PC-9 (cell line): ENCODE results near the gene TUBA4B. TPM values are rescaled to one million over a fixed set of nuclear protein-coding genes. Genes with fewer than 3 reads are reported as not detected.

ENCODE experiments used
- BruUV-seq: library from RNA; stranded (reverse); fragments of 400-500 nt; replicated peaks from 2 replicates; lab custom pipeline; 2021; lab: Mats Ljungman, UMichigan
- CTCF ChIA-PET: fragments of 300-600 bp; sonication (Branson Sonifier 250); formaldehyde crosslinking; loops from one replicate; lab custom pipeline; 2022; ENCODE audit warnings: antibody characterized with exemption; lab: Charles Lee
- POLR2A ChIA-PET: fragments of 300-600 bp; sonication (Branson Sonifier 250); formaldehyde crosslinking; loops from one replicate; lab custom pipeline; 2022; ENCODE audit warnings: antibody characterized with exemption; ENCODE audit not compliant: unreplicated experiment; lab: Charles Lee
- DNase-seq, 2 experiments: peaks; one replicate each; pipeline versions ENCODE4 v3.0.0 to v3.0.0-alpha.2; 2015 to 2022; ENCODE audit warnings: mixed read lengths in 1 of 2
- H2AFZ ChIP-seq: fragments of 200-600 bp; sonication (generic); 2 replicates; pipeline ENCODE4 v1.8.1; 2017; ENCODE audit warnings: antibody characterized with exemption
- H3F3A ChIP-seq: fragments of 200-600 bp; sonication (generic); 2 replicates; pipeline ENCODE4 v1.8.1; 2017; ENCODE audit warnings: antibody characterized with exemption, mild to moderate bottlenecking, low read depth; ENCODE audit not compliant: insufficient read depth
- H3K27ac ChIP-seq: fragments of 200-600 bp; sonication (generic); 2 replicates; pipeline ENCODE4 v1.6.1; 2016; ENCODE audit warnings: mixed run types
- H3K27me3 ChIP-seq: fragments of 200-600 bp; sonication (generic); 2 replicates; pipeline ENCODE4 v1.6.1; 2016; ENCODE audit warnings: low read depth, mixed run types; ENCODE audit not compliant: insufficient read depth
- H3K36me3 ChIP-seq: fragments of 200-600 bp; sonication (generic); 2 replicates; pipeline ENCODE4 v1.6.1; 2016; ENCODE audit warnings: low read depth, mixed run types
- H3K4me1 ChIP-seq: fragments of 200-600 bp; sonication (generic); replicated peaks from 2 replicates; pipeline ENCODE4 v1.6.1; 2016; ENCODE audit warnings: mixed run types; ENCODE audit not compliant: insufficient read depth
- H3K4me2 ChIP-seq: fragments of 200-600 bp; sonication (generic); 2 replicates; pipeline ENCODE4 v1.6.1; 2017; ENCODE audit warnings: mixed run types
- H3K4me3 ChIP-seq: fragments of 200-600 bp; sonication (generic); 2 replicates; pipeline ENCODE4 v1.6.1; 2016; ENCODE audit warnings: mixed run types
- H3K79me2 ChIP-seq: fragments of 200-600 bp; sonication (generic); 2 replicates; pipeline ENCODE4 v1.6.1; 2017; ENCODE audit warnings: low read depth, mixed run types
- H3K9me2 ChIP-seq: fragments of 200-600 bp; sonication (generic); 2 replicates; pipeline ENCODE4 v1.8.1; 2017; ENCODE audit warnings: mild to moderate bottlenecking; ENCODE audit not compliant: insufficient read depth
- H3K9me3 ChIP-seq: fragments of 200-600 bp; sonication (generic); 2 replicates; pipeline ENCODE4 v1.8.1; 2016; ENCODE audit warnings: low read depth; ENCODE audit not compliant: insufficient read depth
- H4K20me1 ChIP-seq: fragments of 200-600 bp; sonication (generic); 2 replicates; pipeline ENCODE4 v1.8.1; 2017; ENCODE audit not compliant: insufficient read depth
- CTCF ChIP-seq: fragments of 200-600 bp; sonication (generic); conservative IDR thresholded peaks from 2 replicates; pipeline ENCODE4 v1.6.1; 2017; ENCODE audit warnings: mixed run types, antibody characterized with exemption, mild to moderate bottlenecking, moderate library complexity
- EZH2 ChIP-seq: fragments of 200-600 bp; sonication (generic); IDR thresholded peaks from 2 replicates; pipeline ENCODE4 v1.8.0; 2017; ENCODE audit warnings: antibody characterized with exemption, low read depth
- intact Hi-C: fragments of 100-400 bp; cut with micrococcal nuclease; formaldehyde crosslinking; loops from one replicate; pipeline ENCODE4 v1.10.0; 2022; ENCODE audit not compliant: unreplicated experiment
- total RNA-seq: library from RNA; stranded (reverse); gene quantifications from 2 replicates; pipeline ENCODE4 v1.2.3, GENCODE V29; 2021

The TUBA4B gene
- total RNA-seq, 1 experiment from 2014 or later: not detected

- intact Hi-C loops: no loop called here
- Histone ChIP-seq H3F3A (peaks cover 30% of the 10 kb centered on the region), H3K4me1 (peaks cover 45% of the 10 kb centered on the region), H3K36me3 (0 out of 2 replicates have a peak, but pooled peaks cover 3% of the 10 kb centered on the region), H3K27me3 (no peaks in the 10 kb centered on the region), H3K4me2 (peak within 1 kb of the TSS; percentile 87), H3K27ac (peak within 1 kb of the TSS; percentile 41; the same call in 1 of the 2 replicates), H3K79me2 (peaks cover 28% of the 10 kb centered on the region), H3K4me3 (peak within 1 kb of the TSS; percentile 85), H3K9me3 (no peaks in the 10 kb centered on the region), H4K20me1 (no peaks in the 10 kb centered on the region), H3K9me2 (no peaks in the 10 kb centered on the region), H2AFZ (peak within 1 kb of the TSS; percentile 95)
- peak; percentile 70 to 89 for DNase-seq
- no peak for TF ChIP-seq CTCF
- no peak for TF ChIP-seq EZH2
- ChIA-PET POLR2A (interaction anchor here (0.5 to 0.8 kb wide), 6 partner anchors 39 to 352 kb away, joined by 4 to 8 read pairs (median 4); no protein-coding TSS in a partner anchor), CTCF (interaction anchor here (0.7 kb wide), 1 partner anchor 391 kb away, joined by 3 read pairs; no protein-coding TSS in a partner anchor)
- BruUV-seq: no TSS peak
Observed at GRCh38 chr2:219245148-219245898, 7.7 kb upstream of the TUBA4B start, which contains the start of the genes GLB1L and STK16. TSS of gene GLB1L (minus strand) at chr2:219245444. CDS start at chr2:219243573, 1,871 bp downstream. TSS of gene STK16 (plus strand) at chr2:219245479. CDS start at chr2:219246000, 521 bp downstream.

DNA sequence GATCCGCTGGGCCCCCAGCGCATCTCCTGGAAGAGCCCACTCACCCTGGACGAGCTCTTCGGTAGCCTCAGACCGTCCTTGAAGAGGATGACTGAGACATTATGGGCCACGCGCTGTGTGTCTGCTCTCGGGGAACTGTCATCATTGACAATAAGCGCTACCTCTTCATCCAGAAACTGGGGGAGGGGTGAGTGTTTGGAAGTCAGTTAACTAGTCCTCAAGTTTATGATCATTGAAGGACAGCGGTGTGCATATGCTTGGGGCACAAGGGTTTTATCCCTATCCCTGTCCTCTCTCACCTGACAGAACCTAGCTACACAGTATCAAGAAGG lies 7.2 kb upstream of the TUBA4B start:
- ChIA-PET CTCF (no interaction called here), POLR2A (interaction anchor here (0.5 to 0.7 kb wide), 2 partner anchors 32 to 40 kb away, joined by 4 read pairs; no protein-coding TSS in a partner anchor)
- TSS peak; percentile 69 for BruUV-seq
- Histone ChIP-seq H3K9me3 (no peaks in the 10 kb centered on the region), H3K9me2 (no peaks in the 10 kb centered on the region), H3K4me1 (peaks cover 51% of the 10 kb centered on the region), H3K4me3 (peak overlapping the region; percentile 85), H3K27ac (peak overlapping the region; percentile 41; the same call in 1 of the 2 replicates), H3K4me2 (peak overlapping the region; percentile 87), H2AFZ (peak overlapping the region; percentile 95), H3K36me3 (0 out of 2 replicates have a peak, but pooled peaks cover 3% of the 10 kb centered on the region), H3K27me3 (no peaks in the 10 kb centered on the region), H3K79me2 (peaks cover 28% of the 10 kb centered on the region), H3F3A (peaks cover 35% of the 10 kb centered on the region), H4K20me1 (no peaks in the 10 kb centered on the region)
- TF ChIP-seq EZH2 (no peak), CTCF (no peak)
- intact Hi-C loops: no loop called here
- no peak for DNase-seq

- H3F3A ChIP-seq: peaks cover 42% of the 10 kb centered on the region
- no peaks in the 10 kb centered on the region for H3K9me3 ChIP-seq
- H3K27ac ChIP-seq: no peak overlapping the region
- H3K4me2 ChIP-seq: peak overlapping the region; percentile 87
- no peaks in the 10 kb centered on the region for H3K9me2 ChIP-seq
- H3K36me3 ChIP-seq: 0 out of 2 replicates have a peak, but pooled peaks cover 9% of the 10 kb centered on the region
- DNase-seq: no peak
- BruUV-seq: no TSS peak
- ChIA-PET POLR2A (no interaction called here), CTCF (no interaction called here)
- H3K79me2 ChIP-seq: peaks cover 34% of the 10 kb centered on the region
- intact Hi-C loops: no loop called here
- H3K27me3 ChIP-seq: no peaks in the 10 kb centered on the region
- no peak overlapping the region for H3K4me3 ChIP-seq
- H2AFZ ChIP-seq: no peak overlapping the region
- no peaks in the 10 kb centered on the region for H4K20me1 ChIP-seq
- H3K4me1 ChIP-seq: peaks cover 57% of the 10 kb centered on the region
- TF ChIP-seq CTCF (no peak), EZH2 (no peak)
Observed at GRCh38 chr2:219246559-219246958, 6.5 kb upstream of the TUBA4B start.
